GM23338 (cell line): ENCODE results near the gene EIF4A2. TPM values are rescaled to one million over a fixed set of nuclear protein-coding genes. Genes with fewer than 3 reads are reported as not detected.

Experiments
- ATAC-seq: fragments of 200-7000 bp; cut with Tn5 transposase; 3 replicates; pipeline ENCODE4 v1.9.1; 2020
- DNase-seq: peaks from one replicate; pipeline ENCODE4 v3.0.0-alpha.2; 2015; ENCODE audit warnings: low spot score
- H2AFZ ChIP-seq: fragments of 200-600 bp; sonication (generic); 2 replicates; pipeline ENCODE4 v1.8.0; 2016; ENCODE audit warnings: antibody characterized with exemption, mild to moderate bottlenecking, moderate library complexity
- H3F3A ChIP-seq: fragments of 200-600 bp; sonication (generic); replicated peaks from 2 replicates; pipeline ENCODE4 v1.8.0; 2017; ENCODE audit warnings: antibody characterized with exemption, mixed run types, low read depth
- H3K27ac ChIP-seq: fragments of 200-600 bp; sonication (generic); 2 replicates; pipeline ENCODE4 v1.6.1; 2016; ENCODE audit warnings: low read depth
- H3K27me3 ChIP-seq: fragments of 200-600 bp; sonication (generic); 2 replicates; pipeline ENCODE4 v1.8.0; 2016; ENCODE audit warnings: mild to moderate bottlenecking, mixed run types, moderate library complexity; ENCODE audit not compliant: insufficient read depth
- H3K36me3 ChIP-seq: fragments of 200-600 bp; sonication (generic); 2 replicates; pipeline ENCODE4 v1.8.0; 2016; ENCODE audit warnings: mild to moderate bottlenecking; ENCODE audit not compliant: insufficient read depth
- H3K4me1 ChIP-seq: fragments of 200-600 bp; sonication (generic); 2 replicates; pipeline ENCODE4 v1.8.0; 2016; ENCODE audit warnings: mild to moderate bottlenecking, moderate library complexity; ENCODE audit not compliant: insufficient read depth
- H3K4me2 ChIP-seq: fragments of 200-600 bp; sonication (generic); 2 replicates; pipeline ENCODE4 v1.7.1; 2017; ENCODE audit warnings: mixed run types
- H3K4me3 ChIP-seq: fragments of 200-600 bp; sonication (generic); 2 replicates; pipeline ENCODE4 v1.6.1; 2016; ENCODE audit warnings: mixed run types
- H3K79me2 ChIP-seq: fragments of 200-600 bp; sonication (generic); replicated peaks from 2 replicates; pipeline ENCODE4 v1.8.0; 2017; ENCODE audit warnings: mild to moderate bottlenecking; ENCODE audit not compliant: insufficient read depth
- H3K9me2 ChIP-seq: fragments of 200-600 bp; sonication (generic); 2 replicates; pipeline ENCODE4 v1.8.0; 2017; ENCODE audit not compliant: insufficient read depth
- H4K20me1 ChIP-seq: fragments of 200-600 bp; sonication (generic); replicated peaks from 2 replicates; pipeline ENCODE4 v1.8.0; 2017; ENCODE audit warnings: mild to moderate bottlenecking; ENCODE audit not compliant: insufficient read depth
- H3K27ac Mint-ChIP-seq: 2 replicates; pipeline ENCODE4 v1.8.0; 2020; ENCODE audit warnings: inconsistent platforms, mild to moderate bottlenecking, moderate library complexity, mixed read lengths
- H3K27me3 Mint-ChIP-seq: 3 replicates; pipeline ENCODE4 v1.8.0; 2022; ENCODE audit warnings: low read depth, mild to moderate bottlenecking, moderate library complexity, mixed read lengths, inconsistent platforms; ENCODE audit not compliant: insufficient read depth, poor library complexity
- H3K36me3 Mint-ChIP-seq: 3 replicates; pipeline ENCODE4 v1.8.0; 2021; ENCODE audit warnings: low read depth, mild to moderate bottlenecking, inconsistent platforms, moderate library complexity, mixed read lengths
- H3K4me1 Mint-ChIP-seq: 3 replicates; pipeline ENCODE4 v1.8.0; 2020; ENCODE audit warnings: mild to moderate bottlenecking, inconsistent platforms, mixed read lengths
- H3K4me3 Mint-ChIP-seq: 3 replicates; pipeline ENCODE4 v1.8.0; 2021; ENCODE audit warnings: moderate library complexity, mild to moderate bottlenecking, inconsistent platforms, mixed read lengths
- H3K9me3 Mint-ChIP-seq: 3 replicates; pipeline ENCODE4 v1.8.0; 2020; ENCODE audit warnings: moderate library complexity, mild to moderate bottlenecking, inconsistent platforms, mixed read lengths
- CREB1 ChIP-seq: fragments of 250-450 bp; sonication (Bioruptor Pico); IDR thresholded peaks from 2 replicates; pipeline ENCODE4 v1.5.0; 2020; ENCODE audit warnings: low read depth, mild to moderate bottlenecking, moderate library complexity
- EZH2 ChIP-seq: fragments of 200-600 bp; sonication (generic); IDR thresholded peaks from one replicate; pipeline ENCODE4 v1.8.0; 2017; ENCODE audit warnings: antibody characterized with exemption, mild to moderate bottlenecking, low read depth; ENCODE audit not compliant: unreplicated experiment
- EZH2phosphoT487 ChIP-seq: fragments of 200-600 bp; sonication (generic); IDR thresholded peaks from one replicate; pipeline ENCODE4 v1.8.1; 2018; ENCODE audit warnings: antibody characterized with exemption; ENCODE audit not compliant: unreplicated experiment
- JUNB ChIP-seq: IDR thresholded peaks from one replicate; pipeline ENCODE4 v1.6.1; 2016; ENCODE audit warnings: antibody characterized with exemption; ENCODE audit not compliant: unreplicated experiment
- NANOG ChIP-seq: IDR thresholded peaks from 2 replicates; pipeline ENCODE4 v1.6.1; 2016; ENCODE audit warnings: antibody characterized with exemption, borderline replicate concordance
- POLR2AphosphoS5 ChIP-seq: IDR thresholded peaks from 2 replicates; pipeline ENCODE4 v1.6.1; 2016; ENCODE audit warnings: antibody characterized with exemption, low read depth
- STAT1 ChIP-seq: IDR thresholded peaks from one replicate; pipeline ENCODE4 v1.6.1; 2016; ENCODE audit warnings: antibody characterized with exemption; ENCODE audit not compliant: unreplicated experiment
- ZNF114 ChIP-seq: fragments of 250-450 bp; sonication (Bioruptor Pico); IDR thresholded peaks from 2 replicates; pipeline ENCODE4 v1.5.0; 2020; ENCODE audit warnings: mild to moderate bottlenecking, moderate library complexity
- ZNF331 ChIP-seq: fragments of 250-450 bp; sonication (Bioruptor Pico); IDR thresholded peaks from 2 replicates; pipeline ENCODE4 v1.5.0; 2020; ENCODE audit warnings: low read depth, mild to moderate bottlenecking, moderate library complexity
- polyA plus RNA-seq: library from polyadenylated mRNA; unstranded; fragments of >200 nt; fragmentation: Nextera tagmentation; extraction: Ambion mirVana; gene quantifications from 2 replicates; pipeline ENCODE4 v1.2.1, GENCODE V29; 2016
- total RNA-seq: library from RNA; depleted of rRNA; stranded (reverse); fragments of >200 nt; shearing (Covaris generic); gene quantifications from 2 replicates; pipeline ENCODE4 v1.2.3, GENCODE V29; 2014
- TF ChIP-seq, protein P1 (sequence below): IDR thresholded peaks from one replicate; pipeline ENCODE4 v1.6.1; 2018; ENCODE audit warnings: antibody characterized with exemption; ENCODE audit not compliant: unreplicated experiment
- TF ChIP-seq, protein P2 (sequence below): IDR thresholded peaks from 2 replicates; pipeline ENCODE4 v1.6.1; 2016; ENCODE audit warnings: antibody characterized with exemption
- TF ChIP-seq, protein P3 (sequence below): fragments of 250-450 bp; sonication (Bioruptor Pico); IDR thresholded peaks from 2 replicates; pipeline ENCODE4 v1.5.0; 2020; ENCODE audit warnings: mild to moderate bottlenecking, moderate library complexity
- TF ChIP-seq, protein P4 (sequence below), 2 experiments: fragments of 200-600 bp in 1 of 2; sonication (generic) in 1 of 2; conservative IDR thresholded peaks; 2 replicates each; pipeline versions ENCODE4 v1.5.1 to v1.6.1; 2016 to 2017; ENCODE audit warnings: antibody characterized with exemption in 2 of 2, low read depth in 2 of 2, mild to moderate bottlenecking in 2 of 2, moderate library complexity in 1 of 2

EIF4A2 gene
- total and polyA plus RNA-seq, 2 experiments from 2014 or later, result 386 to 666 TPM

DNA sequence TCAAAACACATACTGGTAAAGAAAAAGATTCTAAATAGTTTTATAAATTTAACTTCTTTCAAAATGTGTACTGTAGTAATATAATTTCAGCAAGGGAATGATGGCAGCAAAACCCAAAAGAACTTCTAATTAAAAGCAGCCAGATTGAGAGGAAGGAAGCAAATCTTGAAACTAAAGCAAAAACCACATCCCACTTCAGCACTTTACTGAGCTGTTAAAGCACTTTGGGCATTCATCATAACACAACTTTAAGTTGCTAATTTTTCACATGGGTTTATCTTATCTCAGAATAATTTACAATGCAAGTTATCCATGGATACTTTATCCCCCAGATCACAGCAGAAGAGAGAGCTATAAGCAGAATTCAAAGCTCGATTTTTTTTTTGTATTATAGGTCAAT is 16.9 kb downstream of the EIF4A2 start:
- no peak overlapping the region for H3K4me2 ChIP-seq
- H3K9me3 Mint-ChIP-seq, result no peaks in the 10 kb centered on the region
- H3K27ac Mint-ChIP-seq, result no peak overlapping the region
- no peak for ATAC-seq
- peaks cover 89% of the 10 kb centered on the region for H3K36me3 Mint-ChIP-seq
- H3K27ac ChIP-seq, result no peak overlapping the region
- no peaks in the 10 kb centered on the region for H3K27me3 Mint-ChIP-seq
- H3F3A ChIP-seq, result peaks cover 11% of the 10 kb centered on the region
- DNase-seq, result no peak
- no peak overlapping the region for H2AFZ ChIP-seq
- peaks cover 81% of the 10 kb centered on the region for H3K36me3 ChIP-seq
- no peaks in the 10 kb centered on the region for H3K9me2 ChIP-seq
- TF ChIP-seq ZNF331, result no peak
- no peak for TF ChIP-seq EZH2
- TF ChIP-seq, protein P1, sequence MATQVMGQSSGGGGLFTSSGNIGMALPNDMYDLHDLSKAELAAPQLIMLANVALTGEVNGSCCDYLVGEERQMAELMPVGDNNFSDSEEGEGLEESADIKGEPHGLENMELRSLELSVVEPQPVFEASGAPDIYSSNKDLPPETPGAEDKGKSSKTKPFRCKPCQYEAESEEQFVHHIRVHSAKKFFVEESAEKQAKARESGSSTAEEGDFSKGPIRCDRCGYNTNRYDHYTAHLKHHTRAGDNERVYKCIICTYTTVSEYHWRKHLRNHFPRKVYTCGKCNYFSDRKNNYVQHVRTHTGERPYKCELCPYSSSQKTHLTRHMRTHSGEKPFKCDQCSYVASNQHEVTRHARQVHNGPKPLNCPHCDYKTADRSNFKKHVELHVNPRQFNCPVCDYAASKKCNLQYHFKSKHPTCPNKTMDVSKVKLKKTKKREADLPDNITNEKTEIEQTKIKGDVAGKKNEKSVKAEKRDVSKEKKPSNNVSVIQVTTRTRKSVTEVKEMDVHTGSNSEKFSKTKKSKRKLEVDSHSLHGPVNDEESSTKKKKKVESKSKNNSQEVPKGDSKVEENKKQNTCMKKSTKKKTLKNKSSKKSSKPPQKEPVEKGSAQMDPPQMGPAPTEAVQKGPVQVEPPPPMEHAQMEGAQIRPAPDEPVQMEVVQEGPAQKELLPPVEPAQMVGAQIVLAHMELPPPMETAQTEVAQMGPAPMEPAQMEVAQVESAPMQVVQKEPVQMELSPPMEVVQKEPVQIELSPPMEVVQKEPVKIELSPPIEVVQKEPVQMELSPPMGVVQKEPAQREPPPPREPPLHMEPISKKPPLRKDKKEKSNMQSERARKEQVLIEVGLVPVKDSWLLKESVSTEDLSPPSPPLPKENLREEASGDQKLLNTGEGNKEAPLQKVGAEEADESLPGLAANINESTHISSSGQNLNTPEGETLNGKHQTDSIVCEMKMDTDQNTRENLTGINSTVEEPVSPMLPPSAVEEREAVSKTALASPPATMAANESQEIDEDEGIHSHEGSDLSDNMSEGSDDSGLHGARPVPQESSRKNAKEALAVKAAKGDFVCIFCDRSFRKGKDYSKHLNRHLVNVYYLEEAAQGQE, result no peak
- no peak for TF ChIP-seq EZH2phosphoT487
- TF ChIP-seq, protein P2, sequence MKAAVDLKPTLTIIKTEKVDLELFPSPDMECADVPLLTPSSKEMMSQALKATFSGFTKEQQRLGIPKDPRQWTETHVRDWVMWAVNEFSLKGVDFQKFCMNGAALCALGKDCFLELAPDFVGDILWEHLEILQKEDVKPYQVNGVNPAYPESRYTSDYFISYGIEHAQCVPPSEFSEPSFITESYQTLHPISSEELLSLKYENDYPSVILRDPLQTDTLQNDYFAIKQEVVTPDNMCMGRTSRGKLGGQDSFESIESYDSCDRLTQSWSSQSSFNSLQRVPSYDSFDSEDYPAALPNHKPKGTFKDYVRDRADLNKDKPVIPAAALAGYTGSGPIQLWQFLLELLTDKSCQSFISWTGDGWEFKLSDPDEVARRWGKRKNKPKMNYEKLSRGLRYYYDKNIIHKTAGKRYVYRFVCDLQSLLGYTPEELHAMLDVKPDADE, result no peak
- no peak for TF ChIP-seq POLR2AphosphoS5
- no peak for TF ChIP-seq JUNB
- TF ChIP-seq STAT1, result no peak
- no peak for TF ChIP-seq NANOG
- no peak for TF ChIP-seq ZNF114 (CRISPR knock-in tag)
- TF ChIP-seq, protein P3, sequence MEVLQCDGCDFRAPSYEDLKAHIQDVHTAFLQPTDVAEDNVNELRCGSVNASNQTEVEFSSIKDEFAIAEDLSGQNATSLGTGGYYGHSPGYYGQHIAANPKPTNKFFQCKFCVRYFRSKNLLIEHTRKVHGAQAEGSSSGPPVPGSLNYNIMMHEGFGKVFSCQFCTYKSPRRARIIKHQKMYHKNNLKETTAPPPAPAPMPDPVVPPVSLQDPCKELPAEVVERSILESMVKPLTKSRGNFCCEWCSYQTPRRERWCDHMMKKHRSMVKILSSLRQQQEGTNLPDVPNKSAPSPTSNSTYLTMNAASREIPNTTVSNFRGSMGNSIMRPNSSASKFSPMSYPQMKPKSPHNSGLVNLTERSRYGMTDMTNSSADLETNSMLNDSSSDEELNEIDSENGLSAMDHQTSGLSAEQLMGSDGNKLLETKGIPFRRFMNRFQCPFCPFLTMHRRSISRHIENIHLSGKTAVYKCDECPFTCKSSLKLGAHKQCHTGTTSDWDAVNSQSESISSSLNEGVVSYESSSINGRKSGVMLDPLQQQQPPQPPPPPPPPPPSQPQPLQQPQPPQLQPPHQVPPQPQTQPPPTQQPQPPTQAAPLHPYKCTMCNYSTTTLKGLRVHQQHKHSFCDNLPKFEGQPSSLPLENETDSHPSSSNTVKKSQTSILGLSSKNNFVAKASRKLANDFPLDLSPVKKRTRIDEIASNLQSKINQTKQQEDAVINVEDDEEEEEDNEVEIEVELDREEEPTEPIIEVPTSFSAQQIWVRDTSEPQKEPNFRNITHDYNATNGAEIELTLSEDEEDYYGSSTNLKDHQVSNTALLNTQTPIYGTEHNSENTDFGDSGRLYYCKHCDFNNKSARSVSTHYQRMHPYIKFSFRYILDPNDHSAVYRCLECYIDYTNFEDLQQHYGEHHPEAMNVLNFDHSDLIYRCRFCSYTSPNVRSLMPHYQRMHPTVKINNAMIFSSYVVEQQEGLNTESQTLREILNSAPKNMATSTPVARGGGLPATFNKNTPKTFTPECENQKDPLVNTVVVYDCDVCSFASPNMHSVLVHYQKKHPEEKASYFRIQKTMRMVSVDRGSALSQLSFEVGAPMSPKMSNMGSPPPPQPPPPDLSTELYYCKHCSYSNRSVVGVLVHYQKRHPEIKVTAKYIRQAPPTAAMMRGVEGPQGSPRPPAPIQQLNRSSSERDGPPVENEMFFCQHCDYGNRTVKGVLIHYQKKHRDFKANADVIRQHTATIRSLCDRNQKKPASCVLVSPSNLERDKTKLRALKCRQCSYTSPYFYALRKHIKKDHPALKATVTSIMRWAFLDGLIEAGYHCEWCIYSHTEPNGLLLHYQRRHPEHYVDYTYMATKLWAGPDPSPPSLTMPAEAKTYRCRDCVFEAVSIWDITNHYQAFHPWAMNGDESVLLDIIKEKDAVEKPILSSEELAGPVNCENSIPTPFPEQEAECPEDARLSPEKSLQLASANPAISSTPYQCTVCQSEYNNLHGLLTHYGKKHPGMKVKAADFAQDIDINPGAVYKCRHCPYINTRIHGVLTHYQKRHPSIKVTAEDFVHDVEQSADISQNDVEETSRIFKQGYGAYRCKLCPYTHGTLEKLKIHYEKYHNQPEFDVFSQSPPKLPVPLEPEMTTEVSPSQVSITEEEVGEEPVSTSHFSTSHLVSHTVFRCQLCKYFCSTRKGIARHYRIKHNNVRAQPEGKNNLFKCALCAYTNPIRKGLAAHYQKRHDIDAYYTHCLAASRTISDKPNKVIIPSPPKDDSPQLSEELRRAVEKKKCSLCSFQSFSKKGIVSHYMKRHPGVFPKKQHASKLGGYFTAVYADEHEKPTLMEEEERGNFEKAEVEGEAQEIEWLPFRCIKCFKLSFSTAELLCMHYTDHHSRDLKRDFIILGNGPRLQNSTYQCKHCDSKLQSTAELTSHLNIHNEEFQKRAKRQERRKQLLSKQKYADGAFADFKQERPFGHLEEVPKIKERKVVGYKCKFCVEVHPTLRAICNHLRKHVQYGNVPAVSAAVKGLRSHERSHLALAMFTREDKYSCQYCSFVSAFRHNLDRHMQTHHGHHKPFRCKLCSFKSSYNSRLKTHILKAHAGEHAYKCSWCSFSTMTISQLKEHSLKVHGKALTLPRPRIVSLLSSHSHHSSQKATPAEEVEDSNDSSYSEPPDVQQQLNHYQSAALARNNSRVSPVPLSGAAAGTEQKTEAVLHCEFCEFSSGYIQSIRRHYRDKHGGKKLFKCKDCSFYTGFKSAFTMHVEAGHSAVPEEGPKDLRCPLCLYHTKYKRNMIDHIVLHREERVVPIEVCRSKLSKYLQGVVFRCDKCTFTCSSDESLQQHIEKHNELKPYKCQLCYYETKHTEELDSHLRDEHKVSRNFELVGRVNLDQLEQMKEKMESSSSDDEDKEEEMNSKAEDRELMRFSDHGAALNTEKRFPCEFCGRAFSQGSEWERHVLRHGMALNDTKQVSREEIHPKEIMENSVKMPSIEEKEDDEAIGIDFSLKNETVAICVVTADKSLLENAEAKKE (CRISPR knock-in tag), result no peak
- TF ChIP-seq CREB1 (CRISPR knock-in tag), result no peak
- TF ChIP-seq, protein P4, sequence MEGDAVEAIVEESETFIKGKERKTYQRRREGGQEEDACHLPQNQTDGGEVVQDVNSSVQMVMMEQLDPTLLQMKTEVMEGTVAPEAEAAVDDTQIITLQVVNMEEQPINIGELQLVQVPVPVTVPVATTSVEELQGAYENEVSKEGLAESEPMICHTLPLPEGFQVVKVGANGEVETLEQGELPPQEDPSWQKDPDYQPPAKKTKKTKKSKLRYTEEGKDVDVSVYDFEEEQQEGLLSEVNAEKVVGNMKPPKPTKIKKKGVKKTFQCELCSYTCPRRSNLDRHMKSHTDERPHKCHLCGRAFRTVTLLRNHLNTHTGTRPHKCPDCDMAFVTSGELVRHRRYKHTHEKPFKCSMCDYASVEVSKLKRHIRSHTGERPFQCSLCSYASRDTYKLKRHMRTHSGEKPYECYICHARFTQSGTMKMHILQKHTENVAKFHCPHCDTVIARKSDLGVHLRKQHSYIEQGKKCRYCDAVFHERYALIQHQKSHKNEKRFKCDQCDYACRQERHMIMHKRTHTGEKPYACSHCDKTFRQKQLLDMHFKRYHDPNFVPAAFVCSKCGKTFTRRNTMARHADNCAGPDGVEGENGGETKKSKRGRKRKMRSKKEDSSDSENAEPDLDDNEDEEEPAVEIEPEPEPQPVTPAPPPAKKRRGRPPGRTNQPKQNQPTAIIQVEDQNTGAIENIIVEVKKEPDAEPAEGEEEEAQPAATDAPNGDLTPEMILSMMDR (conservative IDR thresholded peaks at IDR 0.05; ENCODE audit: low read depth in 2 of 2), result no peak
- H3K4me1 ChIP-seq, result peaks cover under 1% of the 10 kb centered on the region; the same call in 1 of the 2 replicates
- H3K4me3 Mint-ChIP-seq, result no peak overlapping the region
- peaks cover 16% of the 10 kb centered on the region for H4K20me1 ChIP-seq
- no peaks in the 10 kb centered on the region for H3K27me3 ChIP-seq
- no peak overlapping the region for H3K4me3 ChIP-seq
- peaks cover 26% of the 10 kb centered on the region for H3K79me2 ChIP-seq
- no peaks in the 10 kb centered on the region; the same call in 2 of the 3 replicates for H3K4me1 Mint-ChIP-seq
